PC-9 (cell line): ENCODE results near the gene PI4K2A. TPM values are rescaled to one million over a fixed set of nuclear protein-coding genes. Genes with fewer than 3 reads are reported as not detected.
"Not testable (repeated sequence)": the region's sequence is repeated elsewhere in the genome, so short reads cannot be mapped to it uniquely, and the experiment has no call there.

Experiments
- BruUV-seq: library from RNA; stranded (reverse); fragments of 400-500 nt; replicated peaks from 2 replicates; lab custom pipeline; 2021; lab: Mats Ljungman, UMichigan
- CTCF ChIA-PET: fragments of 300-600 bp; sonication (Branson Sonifier 250); formaldehyde crosslinking; loops from one replicate; lab custom pipeline; 2022; ENCODE audit warnings: antibody characterized with exemption; lab: Charles Lee
- POLR2A ChIA-PET: fragments of 300-600 bp; sonication (Branson Sonifier 250); formaldehyde crosslinking; loops from one replicate; lab custom pipeline; 2022; ENCODE audit warnings: antibody characterized with exemption; ENCODE audit not compliant: unreplicated experiment; lab: Charles Lee
- DNase-seq, 2 experiments: peaks; one replicate each; pipeline versions ENCODE4 v3.0.0 to v3.0.0-alpha.2; 2015 to 2022; ENCODE audit warnings: mixed read lengths in 1 of 2
- H2AFZ ChIP-seq: fragments of 200-600 bp; sonication (generic); 2 replicates; pipeline ENCODE4 v1.8.1; 2017; ENCODE audit warnings: antibody characterized with exemption
- H3F3A ChIP-seq: fragments of 200-600 bp; sonication (generic); 2 replicates; pipeline ENCODE4 v1.8.1; 2017; ENCODE audit warnings: antibody characterized with exemption, mild to moderate bottlenecking, low read depth; ENCODE audit not compliant: insufficient read depth
- H3K27ac ChIP-seq: fragments of 200-600 bp; sonication (generic); 2 replicates; pipeline ENCODE4 v1.6.1; 2016; ENCODE audit warnings: mixed run types
- H3K27me3 ChIP-seq: fragments of 200-600 bp; sonication (generic); 2 replicates; pipeline ENCODE4 v1.6.1; 2016; ENCODE audit warnings: low read depth, mixed run types; ENCODE audit not compliant: insufficient read depth
- H3K36me3 ChIP-seq: fragments of 200-600 bp; sonication (generic); 2 replicates; pipeline ENCODE4 v1.6.1; 2016; ENCODE audit warnings: low read depth, mixed run types
- H3K4me1 ChIP-seq: fragments of 200-600 bp; sonication (generic); replicated peaks from 2 replicates; pipeline ENCODE4 v1.6.1; 2016; ENCODE audit warnings: mixed run types; ENCODE audit not compliant: insufficient read depth
- H3K4me2 ChIP-seq: fragments of 200-600 bp; sonication (generic); 2 replicates; pipeline ENCODE4 v1.6.1; 2017; ENCODE audit warnings: mixed run types
- H3K4me3 ChIP-seq: fragments of 200-600 bp; sonication (generic); 2 replicates; pipeline ENCODE4 v1.6.1; 2016; ENCODE audit warnings: mixed run types
- H3K79me2 ChIP-seq: fragments of 200-600 bp; sonication (generic); 2 replicates; pipeline ENCODE4 v1.6.1; 2017; ENCODE audit warnings: low read depth, mixed run types
- H3K9me2 ChIP-seq: fragments of 200-600 bp; sonication (generic); 2 replicates; pipeline ENCODE4 v1.8.1; 2017; ENCODE audit warnings: mild to moderate bottlenecking; ENCODE audit not compliant: insufficient read depth
- H3K9me3 ChIP-seq: fragments of 200-600 bp; sonication (generic); 2 replicates; pipeline ENCODE4 v1.8.1; 2016; ENCODE audit warnings: low read depth; ENCODE audit not compliant: insufficient read depth
- H4K20me1 ChIP-seq: fragments of 200-600 bp; sonication (generic); 2 replicates; pipeline ENCODE4 v1.8.1; 2017; ENCODE audit not compliant: insufficient read depth
- CTCF ChIP-seq: fragments of 200-600 bp; sonication (generic); conservative IDR thresholded peaks from 2 replicates; pipeline ENCODE4 v1.6.1; 2017; ENCODE audit warnings: mixed run types, antibody characterized with exemption, mild to moderate bottlenecking, moderate library complexity
- EZH2 ChIP-seq: fragments of 200-600 bp; sonication (generic); IDR thresholded peaks from 2 replicates; pipeline ENCODE4 v1.8.0; 2017; ENCODE audit warnings: antibody characterized with exemption, low read depth
- intact Hi-C: fragments of 100-400 bp; cut with micrococcal nuclease; formaldehyde crosslinking; loops from one replicate; pipeline ENCODE4 v1.10.0; 2022; ENCODE audit not compliant: unreplicated experiment
- total RNA-seq: library from RNA; stranded (reverse); gene quantifications from 2 replicates; pipeline ENCODE4 v1.2.3, GENCODE V29; 2021

The PI4K2A gene
- total RNA-seq, 1 experiment from 2014 or later: 20.3 TPM

- no peak for TF ChIP-seq EZH2
- no peak for TF ChIP-seq CTCF
- BruUV-seq: no TSS peak
- CTCF ChIA-PET: interaction anchor here (0.6 to 0.7 kb wide), 2 partner anchors 608 to 1557 kb away, joined by 3 read pairs; no protein-coding TSS in a partner anchor
- H3K9me2 ChIP-seq: no peaks in the 10 kb centered on the region
- no peak overlapping the region for H2AFZ ChIP-seq
- intact Hi-C loops: loop anchor here (10.0 kb wide), 1 partner anchor 195 kb away; no protein-coding TSS in a partner anchor
- peaks cover 31% of the 10 kb centered on the region for H3F3A ChIP-seq
- peak overlapping the region; percentile 77 for H3K27ac ChIP-seq
- H3K9me3 ChIP-seq: no peaks in the 10 kb centered on the region
- no peaks in the 10 kb centered on the region for H3K27me3 ChIP-seq
- H3K36me3 ChIP-seq: no peaks in the 10 kb centered on the region
- H3K4me2 ChIP-seq: no peak overlapping the region
- peaks cover 21% of the 10 kb centered on the region for H3K79me2 ChIP-seq
- H4K20me1 ChIP-seq: no peaks in the 10 kb centered on the region
- DNase-seq: peak; percentile 50 to 84
- POLR2A ChIA-PET: interaction anchor here (0.5 to 0.6 kb wide), 3 partner anchors 37 to 1992 kb away, joined by 3 to 4 read pairs (median 3); no protein-coding TSS in a partner anchor
- H3K4me3 ChIP-seq: no peak overlapping the region
- H3K4me1 ChIP-seq: peaks cover 39% of the 10 kb centered on the region
Measured at GRCh38 chr10:97689559-97690020, 49.1 kb downstream of the PI4K2A start.

GRCh38 chr10:97690133-97690532 is 49.7 kb downstream of the PI4K2A start:
- H3K9me3 ChIP-seq: no peaks in the 10 kb centered on the region
- H4K20me1 ChIP-seq: no peaks in the 10 kb centered on the region
- no peak overlapping the region for H3K4me2 ChIP-seq
- peak overlapping the region; percentile 77 for H3K27ac ChIP-seq
- H2AFZ ChIP-seq: no peak overlapping the region
- no peak overlapping the region for H3K4me3 ChIP-seq
- DNase-seq: no peak
- intact Hi-C loops: no loop called here
- ChIA-PET CTCF (no interaction called here), POLR2A (interaction anchor here (0.5 kb wide), 1 partner anchor 37 kb away, joined by 3 read pairs; no protein-coding TSS in a partner anchor)
- no peaks in the 10 kb centered on the region for H3K36me3 ChIP-seq
- H3F3A ChIP-seq: peaks cover 25% of the 10 kb centered on the region
- H3K79me2 ChIP-seq: peaks cover 16% of the 10 kb centered on the region
- no peak for TF ChIP-seq EZH2
- TF ChIP-seq CTCF: no peak
- BruUV-seq: no TSS peak
- peaks cover 34% of the 10 kb centered on the region for H3K4me1 ChIP-seq
- H3K9me2 ChIP-seq: no peaks in the 10 kb centered on the region
- no peaks in the 10 kb centered on the region for H3K27me3 ChIP-seq

GRCh38 chr10:97698072-97698655 is 57.7 kb downstream of the PI4K2A start:
- H3K36me3 ChIP-seq, H3K4me2 ChIP-seq, CTCF ChIA-PET, DNase-seq, H3K9me3 ChIP-seq, H3K27ac ChIP-seq, H3K4me1 ChIP-seq, H3K79me2 ChIP-seq, H2AFZ ChIP-seq, intact Hi-C loops, H3K9me2 ChIP-seq, BruUV-seq, POLR2A ChIA-PET, H3K4me3 ChIP-seq, H3K27me3 ChIP-seq, H3F3A ChIP-seq, H4K20me1 ChIP-seq: not testable (repeated sequence)
